Measurements from ENCODE around the gene SAYSD1.

The SAYSD1 gene

DNA sequence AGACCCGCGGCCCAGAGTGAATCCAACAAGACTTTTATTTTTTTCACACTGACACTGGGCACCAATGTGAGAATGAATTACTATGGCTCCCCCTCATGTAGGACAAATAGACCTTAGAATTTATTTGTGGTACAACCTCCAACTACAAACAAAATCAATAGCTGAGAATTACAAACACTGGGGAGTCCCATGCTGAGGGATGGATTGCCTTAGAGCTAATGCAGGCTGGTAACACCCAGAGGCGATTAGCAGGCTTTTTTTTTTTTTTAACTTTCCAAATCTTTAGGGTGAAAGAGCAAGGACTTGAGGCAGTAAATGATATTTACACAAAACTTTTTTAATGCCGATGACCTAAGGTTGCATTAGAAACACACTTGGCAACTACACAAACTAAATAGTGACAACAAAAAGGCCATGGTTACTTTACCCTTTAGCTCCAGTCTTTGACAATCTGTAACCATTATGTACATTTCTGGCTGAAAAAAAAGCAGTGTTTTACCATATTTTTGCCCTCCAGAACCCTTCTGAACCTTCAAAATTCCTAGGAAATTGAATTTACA lies 21.8 kb downstream of the SAYSD1 start:
- H4K20me1 ChIP-seq (ENCODE audit: insufficient read depth, low read length): no peaks in the 10 kb centered on the region
- H3K27ac ChIP-seq (ENCODE audit: low read length): no peak overlapping the region
- no peak overlapping the region for H3K4me3 ChIP-seq (ENCODE audit: low read length)
- no peaks in the 10 kb centered on the region for H3K9me3 ChIP-seq (ENCODE audit: insufficient read depth, low read length)
- H3K4me2 ChIP-seq (ENCODE audit: low read length): no peak overlapping the region
- H3K36me3 ChIP-seq (replicated peaks; ENCODE audit: low read depth, low read length): no peaks in the 10 kb centered on the region
- H3K27me3 ChIP-seq (ENCODE audit: low read depth, low read length): peaks cover 43% of the 10 kb centered on the region
- H2AFZ ChIP-seq (ENCODE audit: low read depth, low read length): no peak overlapping the region
- no peak overlapping the region for H3K9ac ChIP-seq (ENCODE audit: low read length)
- no peaks in the 10 kb centered on the region for H3K79me2 ChIP-seq (ENCODE audit: low read length)
- H3K4me1 ChIP-seq (ENCODE audit: low read length): no peaks in the 10 kb centered on the region
- TF ChIP-seq, protein P1, sequence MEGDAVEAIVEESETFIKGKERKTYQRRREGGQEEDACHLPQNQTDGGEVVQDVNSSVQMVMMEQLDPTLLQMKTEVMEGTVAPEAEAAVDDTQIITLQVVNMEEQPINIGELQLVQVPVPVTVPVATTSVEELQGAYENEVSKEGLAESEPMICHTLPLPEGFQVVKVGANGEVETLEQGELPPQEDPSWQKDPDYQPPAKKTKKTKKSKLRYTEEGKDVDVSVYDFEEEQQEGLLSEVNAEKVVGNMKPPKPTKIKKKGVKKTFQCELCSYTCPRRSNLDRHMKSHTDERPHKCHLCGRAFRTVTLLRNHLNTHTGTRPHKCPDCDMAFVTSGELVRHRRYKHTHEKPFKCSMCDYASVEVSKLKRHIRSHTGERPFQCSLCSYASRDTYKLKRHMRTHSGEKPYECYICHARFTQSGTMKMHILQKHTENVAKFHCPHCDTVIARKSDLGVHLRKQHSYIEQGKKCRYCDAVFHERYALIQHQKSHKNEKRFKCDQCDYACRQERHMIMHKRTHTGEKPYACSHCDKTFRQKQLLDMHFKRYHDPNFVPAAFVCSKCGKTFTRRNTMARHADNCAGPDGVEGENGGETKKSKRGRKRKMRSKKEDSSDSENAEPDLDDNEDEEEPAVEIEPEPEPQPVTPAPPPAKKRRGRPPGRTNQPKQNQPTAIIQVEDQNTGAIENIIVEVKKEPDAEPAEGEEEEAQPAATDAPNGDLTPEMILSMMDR (IDR thresholded peaks at IDR 0.05; ENCODE audit: low read depth, low read length): no peak
- TF ChIP-seq EZH2phosphoT487 (IDR thresholded peaks at IDR 0.05; ENCODE audit: low read depth): no peak

DNA sequence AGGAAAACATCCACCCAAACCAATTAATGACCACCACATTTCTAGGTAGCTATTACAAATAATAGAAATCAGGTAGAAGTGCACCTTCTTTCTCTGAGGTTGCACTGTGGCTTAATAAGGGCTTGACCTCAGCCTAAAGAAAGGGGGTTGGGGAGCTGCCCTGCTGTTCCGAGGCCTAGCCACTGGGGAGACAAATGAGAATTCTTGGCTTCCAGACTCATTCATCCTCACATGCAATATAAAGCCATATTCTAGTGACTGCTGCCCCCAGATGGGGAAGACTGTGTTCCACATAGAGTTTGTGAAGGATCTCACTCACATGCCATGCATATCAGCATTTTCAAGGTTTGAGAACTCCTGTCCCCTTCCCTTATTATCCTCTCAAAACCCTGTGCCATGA lies 22.9 kb downstream of the SAYSD1 start:
- H3K4me3 ChIP-seq (ENCODE audit: low read length): no peak overlapping the region
- no peaks in the 10 kb centered on the region for H3K79me2 ChIP-seq (ENCODE audit: low read length)
- peaks cover 54% of the 10 kb centered on the region for H3K27me3 ChIP-seq (ENCODE audit: low read depth, low read length)
- no peaks in the 10 kb centered on the region for H3K4me1 ChIP-seq (ENCODE audit: low read length)
- H2AFZ ChIP-seq (ENCODE audit: low read depth, low read length): no peak overlapping the region
- peaks cover 5% of the 10 kb centered on the region; the same call in 1 of the 2 replicates for H4K20me1 ChIP-seq (ENCODE audit: insufficient read depth, low read length)
- H3K9me3 ChIP-seq (ENCODE audit: insufficient read depth, low read length): no peaks in the 10 kb centered on the region
- H3K27ac ChIP-seq (ENCODE audit: low read length): no peak overlapping the region
- TF ChIP-seq, protein P1 (IDR thresholded peaks at IDR 0.05; ENCODE audit: low read depth, low read length): peak; percentile 45
- no peak for TF ChIP-seq EZH2phosphoT487 (IDR thresholded peaks at IDR 0.05; ENCODE audit: low read depth)
- no peak overlapping the region for H3K4me2 ChIP-seq (ENCODE audit: low read length)
- no peak overlapping the region for H3K9ac ChIP-seq (ENCODE audit: low read length)
- no peaks in the 10 kb centered on the region for H3K36me3 ChIP-seq (replicated peaks; ENCODE audit: low read depth, low read length)

DNA sequence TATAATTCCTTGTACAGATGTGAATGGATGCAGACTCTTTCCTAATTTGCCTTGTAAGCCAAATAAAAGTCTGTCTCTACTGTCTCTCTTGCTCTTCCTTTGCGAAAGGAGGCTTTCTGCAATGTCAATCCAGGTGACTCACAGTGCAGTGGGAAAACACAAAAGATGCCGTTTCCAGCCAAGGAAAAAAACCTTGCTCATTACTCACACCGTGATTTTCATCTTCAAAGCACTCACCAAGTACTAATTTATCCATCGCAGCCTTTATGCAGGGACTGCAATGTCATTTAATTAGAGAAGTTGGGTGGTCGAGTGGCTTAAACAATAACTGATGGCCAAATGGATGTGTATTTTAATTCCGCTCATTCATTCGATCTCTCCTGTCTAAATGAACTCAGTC lies 23.8 kb downstream of the SAYSD1 start:
- Histone ChIP-seq H3K4me2 (ENCODE audit: low read length) (no peak overlapping the region), H3K4me3 (ENCODE audit: low read length) (no peak overlapping the region), H3K36me3 (replicated peaks; ENCODE audit: low read depth, low read length) (no peaks in the 10 kb centered on the region), H3K27ac (ENCODE audit: low read length) (no peak overlapping the region), H3K27me3 (ENCODE audit: low read depth, low read length) (peaks cover 63% of the 10 kb centered on the region), H3K9ac (ENCODE audit: low read length) (no peak overlapping the region), H2AFZ (ENCODE audit: low read depth, low read length) (no peak overlapping the region), H3K4me1 (ENCODE audit: low read length) (peaks cover 6% of the 10 kb centered on the region), H4K20me1 (ENCODE audit: insufficient read depth, low read length) (peaks cover 10% of the 10 kb centered on the region; the same call in 1 of the 2 replicates), H3K79me2 (ENCODE audit: low read length) (no peaks in the 10 kb centered on the region), H3K9me3 (ENCODE audit: insufficient read depth, low read length) (no peaks in the 10 kb centered on the region)
- no peak for TF ChIP-seq EZH2phosphoT487 (IDR thresholded peaks at IDR 0.05; ENCODE audit: low read depth)
- TF ChIP-seq, protein P1 (IDR thresholded peaks at IDR 0.05; ENCODE audit: low read depth, low read length): no peak

DNA sequence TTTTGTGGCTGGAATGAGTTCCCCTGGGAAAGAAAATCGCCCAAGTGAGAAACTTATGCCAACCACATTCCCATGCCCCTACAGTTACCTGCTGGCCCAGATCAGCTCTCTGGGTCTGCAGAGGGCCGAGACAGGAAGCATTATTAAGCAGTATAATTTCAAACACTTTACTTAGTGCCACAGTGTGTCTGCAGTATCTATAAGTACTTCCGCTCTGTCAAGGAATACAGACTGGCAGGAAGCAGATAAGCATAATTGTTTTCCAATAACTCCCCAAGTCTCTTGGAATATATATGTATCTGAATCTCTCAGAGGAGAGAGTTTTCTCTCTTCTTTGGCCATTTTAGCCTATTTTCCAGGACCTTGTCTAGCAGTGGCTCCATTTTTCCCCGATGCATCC lies 24.9 kb downstream of the SAYSD1 start:
- H3K4me3 ChIP-seq (ENCODE audit: low read length): no peak overlapping the region
- no peak overlapping the region for H3K9ac ChIP-seq (ENCODE audit: low read length)
- H2AFZ ChIP-seq (ENCODE audit: low read depth, low read length): no peak overlapping the region
- peaks cover 10% of the 10 kb centered on the region; the same call in 1 of the 2 replicates for H4K20me1 ChIP-seq (ENCODE audit: insufficient read depth, low read length)
- no peaks in the 10 kb centered on the region for H3K36me3 ChIP-seq (replicated peaks; ENCODE audit: low read depth, low read length)
- H3K4me2 ChIP-seq (ENCODE audit: low read length): no peak overlapping the region
- TF ChIP-seq EZH2phosphoT487 (IDR thresholded peaks at IDR 0.05; ENCODE audit: low read depth): no peak
- TF ChIP-seq, protein P1 (IDR thresholded peaks at IDR 0.05; ENCODE audit: low read depth, low read length): no peak
- H3K4me1 ChIP-seq (ENCODE audit: low read length): peaks cover 10% of the 10 kb centered on the region
- no peaks in the 10 kb centered on the region for H3K79me2 ChIP-seq (ENCODE audit: low read length)
- peaks cover 75% of the 10 kb centered on the region for H3K27me3 ChIP-seq (ENCODE audit: low read depth, low read length)
- H3K27ac ChIP-seq (ENCODE audit: low read length): no peak overlapping the region
- no peaks in the 10 kb centered on the region for H3K9me3 ChIP-seq (ENCODE audit: insufficient read depth, low read length)
